Right lung (tissue), 5 donors: ENCODE results near the gene SMIM20. TPM values are rescaled to one million over a fixed set of nuclear protein-coding genes. Genes with fewer than 3 reads are reported as not detected.

Experiments
- DNase-seq, 2 donors: peaks; one replicate each; pipeline ENCODE4 v3.0.0-alpha.2; 2013
- polyA plus RNA-seq, 5 donors: library from polyadenylated mRNA; unstranded; fragments of 120-200 nt; gene quantifications; one replicate each; pipeline versions ENCODE4 v1.2.1 to v1.2.3, GENCODE V29; 2013; ENCODE audit warnings: inconsistent platforms in 1 of 5, low replicate concordance in 1 of 5; ENCODE audit not compliant: insufficient read length in 5 of 5, insufficient read depth in 1 of 5

The SMIM20 gene
- polyA plus RNA-seq, 5 donors = 37.8 to 52.2 (median 44.0) TPM

GRCh38 chr4:25925486-25926201, 11.6 kb downstream of the SMIM20 start:
- no peak for DNase-seq

- DNase-seq = no peak
Observed at GRCh38 chr4:25926462-25926861, 12.4 kb downstream of the SMIM20 start.

GRCh38 chr4:25927361-25928195, 13.6 kb downstream of the SMIM20 start:
- DNase-seq = no peak

GRCh38 chr4:25928379-25929297, 14.6 kb downstream of the SMIM20 start:
- DNase-seq = peak in 1 of 2 donors; percentile 34

DNA sequence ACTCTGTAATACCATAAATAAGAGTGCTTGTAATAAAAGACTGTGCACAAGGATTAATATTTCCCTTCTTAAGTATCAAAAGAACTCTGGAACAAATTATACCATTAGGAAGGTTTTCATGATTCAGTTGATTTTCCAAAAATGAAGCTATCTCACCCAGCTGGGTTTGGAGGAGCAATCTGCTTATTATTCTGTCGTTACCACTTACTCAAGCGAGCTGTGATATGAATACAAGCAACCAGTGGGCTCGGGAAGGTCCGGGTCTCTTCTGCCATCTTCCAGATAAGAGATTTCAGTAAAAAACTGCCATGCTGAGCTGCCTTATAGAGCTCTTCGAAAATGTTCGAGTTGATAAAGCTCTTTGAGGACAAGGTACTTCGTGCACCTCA, 15.3 kb downstream of the SMIM20 start:
- no peak for DNase-seq

- DNase-seq = no peak
Observed at GRCh38 chr4:25930731-25931354, 16.8 kb downstream of the SMIM20 start.

DNA sequence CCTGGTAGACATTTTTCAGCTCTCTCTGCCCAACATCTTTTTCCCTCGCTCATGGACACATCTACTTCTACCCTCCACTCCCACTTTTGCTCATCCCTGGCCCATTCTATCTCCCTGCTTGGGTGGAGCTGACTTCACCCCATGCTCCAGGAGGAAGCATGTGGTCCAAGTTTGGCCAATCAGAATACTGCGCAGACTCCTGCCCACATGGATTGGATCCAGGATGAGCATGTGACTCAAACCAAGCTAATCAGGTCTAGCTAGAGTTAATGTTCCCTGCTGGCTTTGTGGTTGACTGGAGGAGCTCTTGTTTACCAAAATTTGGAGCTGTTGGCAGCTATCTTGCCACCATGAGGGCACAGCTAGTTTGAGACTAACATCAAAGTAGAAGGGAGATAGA, 22.7 kb downstream of the SMIM20 start:
- DNase-seq = no peak

- DNase-seq = peak in 1 of 2 donors; percentile 36
Observed at GRCh38 chr4:25937801-25938200, 23.8 kb downstream of the SMIM20 start.

GRCh38 chr4:25938366-25938765, 24.3 kb downstream of the SMIM20 start:
- no peak for DNase-seq

DNA sequence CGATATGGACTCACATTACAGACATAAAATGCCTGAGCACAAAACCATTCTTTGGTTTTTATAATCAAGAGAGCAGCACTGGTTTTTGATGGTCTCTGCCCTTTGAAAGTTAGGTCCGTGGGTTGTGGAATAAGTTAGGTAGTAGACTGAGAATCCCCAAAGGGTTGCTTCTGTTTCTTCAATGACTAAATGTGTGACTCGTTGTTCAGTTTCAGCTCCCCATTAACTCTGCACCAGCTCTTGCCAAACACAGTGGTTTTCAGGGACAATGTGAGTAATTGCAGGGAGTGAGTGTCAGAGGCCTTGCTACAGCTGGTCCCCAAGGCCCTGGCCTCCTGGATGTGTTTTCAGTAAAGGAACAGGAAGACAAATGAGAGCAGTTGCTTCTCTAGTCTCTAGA, 24.8 kb downstream of the SMIM20 start:
- no peak for DNase-seq

DNA sequence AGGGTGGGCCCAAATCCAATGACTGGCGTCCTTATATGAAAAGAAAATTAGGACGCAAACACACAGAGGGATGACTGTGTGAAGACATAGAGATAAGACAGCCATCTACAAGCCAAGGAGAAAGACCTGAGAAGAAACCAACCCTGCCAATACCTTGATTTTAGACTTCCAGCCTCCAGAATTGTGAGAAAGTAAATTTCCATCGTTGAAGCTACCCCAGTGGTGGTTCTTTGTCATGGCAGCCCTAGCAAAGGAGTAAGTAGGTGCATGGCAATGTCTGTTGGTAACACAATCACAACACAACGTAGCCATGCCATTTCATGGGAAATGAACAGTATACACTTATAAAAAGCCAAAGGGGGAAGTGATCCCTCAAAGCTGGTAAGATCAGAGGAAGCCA, 25.3 kb downstream of the SMIM20 start:
- no peak for DNase-seq

GRCh38 chr4:25941457-25942221, 27.6 kb downstream of the SMIM20 start:
- no peak for DNase-seq

DNA sequence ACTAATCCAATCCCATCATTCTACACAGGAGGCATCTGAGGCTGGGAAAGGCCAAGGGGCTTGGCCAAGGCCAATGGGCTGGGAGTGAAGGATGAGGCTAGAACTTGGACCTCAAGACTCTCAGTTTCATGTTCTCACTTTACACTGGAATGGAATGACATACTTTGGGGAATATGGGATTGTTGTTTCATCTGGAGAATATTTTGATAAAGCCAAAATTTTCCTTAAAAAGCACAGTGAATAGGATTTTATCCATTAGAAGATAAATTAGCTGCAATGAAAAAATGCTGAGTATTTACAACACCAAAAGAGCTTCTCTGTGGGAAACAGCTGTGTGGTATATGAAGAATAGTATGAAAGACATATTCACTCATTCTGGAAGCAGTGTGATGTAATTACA, 29.3 kb downstream of the SMIM20 start:
- DNase-seq = no peak

GRCh38 chr4:25943805-25944204, 29.8 kb downstream of the SMIM20 start:
- no peak for DNase-seq

GRCh38 chr4:25948051-25948450, 34.0 kb downstream of the SMIM20 start:
- DNase-seq = no peak

GRCh38 chr4:25949173-25949748, 35.2 kb downstream of the SMIM20 start:
- no peak for DNase-seq

DNA sequence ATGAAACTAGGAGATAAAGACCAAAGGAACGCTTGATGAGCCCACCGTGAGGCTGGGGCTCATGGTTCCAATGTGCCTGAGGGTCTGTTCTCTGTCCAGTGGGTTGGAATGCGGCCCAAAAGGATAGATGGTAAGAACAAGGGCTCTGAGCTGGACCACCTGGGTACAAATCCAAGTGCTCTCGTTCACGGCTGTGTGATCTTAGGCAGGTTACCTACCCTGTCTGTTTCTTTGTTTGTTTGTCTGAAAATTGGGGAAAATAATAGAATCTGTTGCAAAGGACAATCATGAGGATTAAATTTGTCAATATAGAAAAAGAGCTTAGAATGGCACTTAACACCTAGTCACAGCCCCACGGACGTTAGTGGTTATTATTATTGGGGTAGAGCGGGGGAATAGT, 36.0 kb downstream of the SMIM20 start:
- DNase-seq = no peak

DNA sequence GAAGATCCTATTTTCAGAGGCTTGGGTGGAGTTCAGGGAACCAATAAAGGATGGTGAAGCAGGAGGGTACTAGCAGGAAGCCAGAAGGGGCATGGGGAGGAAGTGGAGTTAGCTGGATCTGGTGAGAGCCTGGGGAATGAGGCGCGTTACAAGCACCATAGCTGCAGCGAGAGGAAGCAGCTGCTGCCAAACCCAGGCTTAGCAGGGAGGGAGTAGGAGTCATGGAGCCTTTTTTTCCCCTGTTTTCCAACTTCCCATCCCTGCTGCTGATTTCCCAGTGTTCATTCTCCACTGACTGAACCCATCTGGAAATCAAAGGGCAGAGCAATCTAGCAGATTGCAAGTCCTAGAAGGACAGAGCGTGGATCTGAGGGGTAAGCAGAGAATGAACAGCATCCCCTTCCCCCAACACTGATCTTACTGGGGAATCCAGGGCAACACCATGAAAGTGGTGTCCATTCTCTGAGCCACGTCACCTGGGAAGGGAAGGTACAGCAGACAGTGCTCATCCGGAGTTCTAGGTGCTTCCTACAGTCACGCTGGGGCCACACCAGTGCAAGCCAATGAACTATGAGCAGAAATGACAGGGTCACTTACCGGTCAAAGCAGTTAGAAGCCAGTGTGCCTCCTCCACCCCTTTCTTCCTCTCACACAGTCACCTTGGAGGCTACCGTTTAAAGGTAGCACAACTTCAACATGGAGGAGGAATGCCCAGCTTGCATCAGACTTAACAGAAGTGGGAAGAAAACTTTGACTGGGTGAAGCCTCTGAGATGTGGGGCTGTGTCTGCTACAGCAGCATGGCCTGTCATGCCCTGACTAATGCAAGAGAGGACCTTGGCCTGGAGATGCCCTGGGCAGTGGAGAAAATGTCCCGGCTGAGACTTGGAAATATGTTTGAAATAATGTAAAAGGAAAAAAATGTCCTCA, 36.7 kb downstream of the SMIM20 start:
- DNase-seq = peak in 1 of 2 donors; percentile 25

DNA sequence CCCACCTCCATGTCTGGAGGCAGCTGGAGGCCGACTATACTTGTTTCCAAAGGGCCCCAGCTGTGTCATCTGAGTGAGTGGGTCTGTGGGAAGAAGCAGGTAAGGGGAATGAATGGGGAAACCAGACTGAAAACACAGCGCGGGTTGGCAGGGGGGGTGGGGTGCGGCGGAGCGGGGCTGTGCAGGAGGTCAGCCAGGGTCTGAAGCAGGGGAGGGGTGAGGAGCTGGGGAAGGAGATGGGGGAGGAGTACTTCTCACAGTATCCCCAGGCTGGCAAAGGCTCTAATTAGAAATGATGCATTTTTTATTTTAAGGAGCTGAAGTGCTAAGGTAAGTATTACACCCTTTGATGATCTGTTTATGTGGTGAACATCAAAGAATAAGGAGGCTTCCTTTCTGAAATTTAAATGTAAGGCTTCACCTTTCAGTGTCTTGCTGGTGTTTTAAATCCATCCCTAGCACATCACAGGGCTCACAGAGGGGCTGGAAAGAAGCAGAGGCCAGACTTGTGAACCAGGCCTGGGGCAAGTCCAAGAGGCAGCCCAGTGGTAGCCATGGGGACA, 37.5 kb downstream of the SMIM20 start:
- DNase-seq = no peak
